HCT116 (cell line): ENCODE results near the gene DPP10. TPM values are rescaled to one million over a fixed set of nuclear protein-coding genes. Genes with fewer than 3 reads are reported as not detected.

ENCODE experiments used
- ATAC-seq: fragments of 200-7000 bp; cut with Tn5 transposase; 2 replicates; pipeline ENCODE4 v1.9.1; 2020; ENCODE audit warnings: mild to moderate bottlenecking, moderate library complexity
- BruUV-seq: library from RNA; stranded (reverse); fragments of 400-500 nt; replicated peaks from 2 replicates; lab custom pipeline; 2021; lab: Mats Ljungman, UMichigan
- CTCF ChIA-PET: fragments of 300-600 bp; sonication (Branson Sonifier 250); formaldehyde crosslinking; loops from one replicate; lab custom pipeline; 2021; ENCODE audit warnings: antibody characterized with exemption; lab: Charles Lee
- POLR2A ChIA-PET: fragments of 300-600, 350-600 bp; sonication (Branson Sonifier 250); formaldehyde crosslinking; loops from one replicate; lab custom pipeline; 2021; ENCODE audit warnings: antibody characterized with exemption; lab: Charles Lee
- RAD21 ChIA-PET, 2 experiments: fragments of 300-600 bp; sonication (Branson Sonifier 250); formaldehyde crosslinking; loops; one replicate each; lab custom pipeline; 2023; ENCODE audit warnings: low total read pairs in 2 of 2; ENCODE audit not compliant: uncharacterized antibody in 2 of 2, unreplicated experiment in 2 of 2, low non-redundant PET in 1 of 2; lab: Charles Lee
- DNase-seq: peaks from one replicate; pipeline ENCODE4 v3.0.0-alpha.2; 2010; ENCODE audit warnings: low read depth, low spot score
- H2AFZ ChIP-seq: fragments of 200-600 bp; shearing (Covaris generic), sonication (generic); 2 replicates; pipeline ENCODE4 v1.6.1; 2017; ENCODE audit warnings: low read depth, mixed run types, mixed read lengths, antibody characterized with exemption, low read length; ENCODE audit not compliant: poor library complexity, severe bottlenecking
- H3K27ac ChIP-seq: 2 replicates; pipeline ENCODE4 v1.5.1; 2012; ENCODE audit warnings: low read depth, low read length
- H3K27me3 ChIP-seq: fragments of 200-600 bp; sonication (generic); 2 replicates; pipeline ENCODE4 v1.6.1; 2016; ENCODE audit warnings: mixed run types, low read length, mixed read lengths; ENCODE audit not compliant: insufficient read depth
- H3K36me3 ChIP-seq, 2 experiments: fragments of 200-500 bp in 1 of 2; fragments of 200-600 bp in 1 of 2; sonication (Bioruptor generic) in 1 of 2; sonication (generic) in 1 of 2; 2 replicates each; pipeline versions ENCODE4 v1.5.1 to v1.6.1; 2014 to 2016; ENCODE audit warnings: low read length in 2 of 2, inconsistent platforms in 1 of 2, mixed read lengths in 1 of 2, mixed run types in 1 of 2; ENCODE audit not compliant: insufficient read depth in 2 of 2, control insufficient read depth in 1 of 2
- H3K4me1 ChIP-seq, 2 experiments: fragments of 200-600 bp in 1 of 2; sonication (generic) in 1 of 2; 2 replicates each; pipeline versions ENCODE4 v1.5.1 to v1.6.1; 2012 to 2017; ENCODE audit warnings: low read length in 2 of 2, inconsistent platforms in 1 of 2, mild to moderate bottlenecking in 1 of 2, mixed read lengths in 1 of 2, mixed run types in 1 of 2, moderate library complexity in 1 of 2; ENCODE audit not compliant: insufficient read depth in 2 of 2, control insufficient read depth in 1 of 2
- H3K4me2 ChIP-seq: fragments of 200-600 bp; sonication (generic); 2 replicates; pipeline ENCODE4 v1.6.1; 2017; ENCODE audit warnings: mixed run types, low read length, mixed read lengths
- H3K4me3 ChIP-seq, 2 experiments: fragments of 200-600 bp in 1 of 2; sonication (generic) in 1 of 2; replicated peaks in 1 of 2; 2 replicates each; pipeline ENCODE4 v1.5.1; 2011 to 2016; ENCODE audit warnings: low read length in 2 of 2, control low read depth in 1 of 2, low read depth in 1 of 2, mild to moderate bottlenecking in 1 of 2, mixed read lengths in 1 of 2, mixed run types in 1 of 2
- H3K79me2 ChIP-seq: fragments of 200-600 bp; sonication (generic); 2 replicates; pipeline ENCODE4 v1.6.1; 2017; ENCODE audit warnings: mild to moderate bottlenecking, mixed run types, low read length, moderate library complexity, mixed read lengths; ENCODE audit not compliant: insufficient read depth
- H3K9ac ChIP-seq: fragments of 200-600 bp; sonication (generic); 2 replicates; pipeline ENCODE4 v1.6.1; 2016; ENCODE audit warnings: low read length, mixed read lengths
- H3K9me2 ChIP-seq: fragments of 200-600 bp; sonication (generic), shearing (Covaris generic); 2 replicates; pipeline ENCODE4 v1.6.1; 2017; ENCODE audit warnings: mixed run types, mild to moderate bottlenecking, moderate library complexity; ENCODE audit not compliant: insufficient read depth
- H3K9me3 ChIP-seq, 2 experiments: fragments of 200-500 bp in 1 of 2; fragments of 200-600 bp in 1 of 2; sonication (Bioruptor generic) in 1 of 2; sonication (generic) in 1 of 2; 2 replicates each; pipeline ENCODE4 v1.6.1; 2014 to 2017; ENCODE audit warnings: low read length in 2 of 2, mixed read lengths in 2 of 2, inconsistent platforms in 1 of 2, low read depth in 1 of 2, mild to moderate bottlenecking in 1 of 2, mixed run types in 1 of 2, moderate library complexity in 1 of 2; ENCODE audit not compliant: control insufficient read depth in 1 of 2, insufficient read depth in 1 of 2
- H4K20me1 ChIP-seq: fragments of 200-600 bp; sonication (generic), shearing (Covaris generic); 2 replicates; pipeline ENCODE4 v1.6.1; 2017; ENCODE audit warnings: mixed run types, mild to moderate bottlenecking, moderate library complexity; ENCODE audit not compliant: insufficient read depth
- ATF3 ChIP-seq: IDR thresholded peaks from 2 replicates; pipeline ENCODE4 v1.6.1; 2012
- CBX3 ChIP-seq: IDR thresholded peaks from 2 replicates; pipeline ENCODE4 v1.6.1; 2012; ENCODE audit warnings: low read depth
- CEBPB ChIP-seq: IDR thresholded peaks from 2 replicates; pipeline ENCODE4 v1.6.1; 2012; ENCODE audit warnings: low read depth
- CTCF ChIP-seq, 3 experiments: fragments of 200-600 bp in 1 of 3; sonication (generic) in 1 of 3; IDR thresholded peaks in 2 of 3; conservative IDR thresholded peaks in 1 of 3; 2 replicates each; pipeline ENCODE4 v1.5.1; 2012 to 2017; ENCODE audit warnings: low read depth in 2 of 3, low read length in 2 of 3, antibody characterized with exemption in 1 of 3, borderline replicate concordance in 1 of 3, control low read depth in 1 of 3, mild to moderate bottlenecking in 1 of 3, mixed read lengths in 1 of 3, mixed run types in 1 of 3, moderate library complexity in 1 of 3; ENCODE audit not compliant: insufficient read depth in 1 of 3
- EGR1 ChIP-seq: IDR thresholded peaks from 2 replicates; pipeline ENCODE4 v1.6.1; 2012; ENCODE audit warnings: low read depth
- ELF1 ChIP-seq: IDR thresholded peaks from 2 replicates; pipeline ENCODE4 v1.6.1; 2012; ENCODE audit warnings: low read depth, borderline replicate concordance
- EZH2 ChIP-seq: fragments of 200-600 bp; sonication (generic); IDR thresholded peaks from 2 replicates; pipeline ENCODE4 v1.6.1; 2017; ENCODE audit warnings: antibody characterized with exemption, mixed run types
- EZH2phosphoT487 ChIP-seq: fragments of 200-600 bp; IDR thresholded peaks from 2 replicates; pipeline ENCODE4 v1.6.1; 2018; ENCODE audit warnings: antibody characterized with exemption, borderline replicate concordance
- FOSL1 ChIP-seq: IDR thresholded peaks from 2 replicates; pipeline ENCODE4 v1.6.1; 2012; ENCODE audit warnings: low read depth
- JUND ChIP-seq: IDR thresholded peaks from 2 replicates; pipeline ENCODE4 v1.6.1; 2012
- MAX ChIP-seq: IDR thresholded peaks from 2 replicates; pipeline ENCODE4 v1.6.1; 2012
- POLR2A ChIP-seq: IDR thresholded peaks from 2 replicates; pipeline ENCODE4 v1.7.0; 2011; ENCODE audit warnings: borderline replicate concordance; ENCODE audit not compliant: insufficient read depth, insufficient read length; ENCODE audit errors: extremely low read depth
- POLR2AphosphoS5 ChIP-seq: IDR thresholded peaks from 2 replicates; pipeline ENCODE4 v1.6.1; 2011; ENCODE audit warnings: mild to moderate bottlenecking, low read depth, low read length, moderate library complexity
- RAD21 ChIP-seq: IDR thresholded peaks from 2 replicates; pipeline ENCODE4 v1.6.1; 2012; ENCODE audit warnings: low read depth, mild to moderate bottlenecking
- REST ChIP-seq: IDR thresholded peaks from 2 replicates; pipeline ENCODE4 v1.6.1; 2012; ENCODE audit warnings: low read depth
- SIN3A ChIP-seq: IDR thresholded peaks from 2 replicates; pipeline ENCODE4 v1.6.1; 2012; ENCODE audit warnings: low read depth
- SP1 ChIP-seq: IDR thresholded peaks from 2 replicates; pipeline ENCODE4 v1.6.1; 2012; ENCODE audit warnings: low read depth
- TCF7L2 ChIP-seq: IDR thresholded peaks from 2 replicates; pipeline ENCODE4 v1.7.0; 2011; ENCODE audit warnings: borderline replicate concordance, inconsistent platforms; ENCODE audit not compliant: insufficient read depth, insufficient read length; ENCODE audit errors: extremely low read depth
- YY1 ChIP-seq: IDR thresholded peaks from 2 replicates; pipeline ENCODE4 v1.6.1; 2011; ENCODE audit warnings: low read length, low read depth, moderate library complexity, mild to moderate bottlenecking; ENCODE audit not compliant: insufficient replicate concordance; ENCODE audit errors: extremely low read depth
- ZNF274 ChIP-seq: fragments of 200-500 bp; sonication (Bioruptor generic); IDR thresholded peaks from 2 replicates; pipeline ENCODE4 v1.6.1; 2014; ENCODE audit warnings: mild to moderate bottlenecking, low read depth, low read length, inconsistent platforms
- intact Hi-C: fragments of 100-400 bp; cut with micrococcal nuclease; formaldehyde crosslinking; loops from 2 replicates; pipeline ENCODE4 v1.10.0; 2022
- total RNA-seq: library from RNA; stranded (reverse); gene quantifications from one replicate; pipeline ENCODE4 v1.2.1, GENCODE V29; 2021; ENCODE audit not compliant: unreplicated experiment

Gene DPP10
- total RNA-seq, 1 experiment from 2014 or later, result not detected

- POLR2A ChIA-PET, result no interaction called here
- Histone ChIP-seq H3K36me3 (no peaks in the 10 kb centered on the region), H3K4me3 (no peak overlapping the region), H4K20me1 (no peaks in the 10 kb centered on the region), H3K27ac (no peak overlapping the region), H2AFZ (no peak overlapping the region), H3K9me3 (peaks cover 0 to 28% of the 10 kb centered on the region in 2 experiments; a peak in 2 of 4 replicates), H3K9me2 (no peaks in the 10 kb centered on the region), H3K79me2 (no peaks in the 10 kb centered on the region), H3K4me1 (no peaks in the 10 kb centered on the region), H3K9ac (no peak overlapping the region), H3K4me2 (no peak overlapping the region), H3K27me3 (no peaks in the 10 kb centered on the region)
- ATAC-seq, result no peak
- RAD21 ChIA-PET, result no interaction called here
- intact Hi-C loops, result no loop called here
- CTCF ChIA-PET, result no interaction called here
- no peak for TF ChIP-seq SIN3A
- no peak for TF ChIP-seq CTCF (IDR thresholded peaks at IDR 0.05 in 2 of 3, conservative IDR thresholded peaks at IDR 0.05 in 1 of 3; ENCODE audit: borderline replicate concordance in 1 of 3, insufficient read depth in 1 of 3, low read depth in 2 of 3, low read length in 2 of 3)
- no peak for TF ChIP-seq ELF1
- no peak for TF ChIP-seq CBX3
- TF ChIP-seq POLR2AphosphoS5, result no peak
- no peak for TF ChIP-seq EZH2phosphoT487
- TF ChIP-seq POLR2A, result no peak
- TF ChIP-seq SP1, result no peak
- no peak for TF ChIP-seq RAD21
- TF ChIP-seq TCF7L2, result no peak
- no peak for TF ChIP-seq ZNF274
- no peak for TF ChIP-seq REST
- TF ChIP-seq FOSL1, result no peak
- no peak for TF ChIP-seq JUND
- TF ChIP-seq MAX, result no peak
- no peak for TF ChIP-seq EGR1
- TF ChIP-seq EZH2, result no peak
- no peak for TF ChIP-seq ATF3
- no peak for TF ChIP-seq YY1
- TF ChIP-seq CEBPB, result no peak
- DNase-seq, result no peak
- no TSS peak for BruUV-seq
Measured at GRCh38 chr2:115077626-115078025, 635.2 kb downstream of the DPP10 start.
